Urothelium cell line (cell line): ENCODE measurements around the gene PDIA6.
"Not testable (repeated sequence)": the region's sequence is repeated elsewhere in the genome, so short reads cannot be mapped to it uniquely, and the experiment has no call there.

Experiments
- DNase-seq: peaks from one replicate; pipeline ENCODE4 v3.0.0; 2011; ENCODE audit warnings: low spot score, mixed read lengths
- FAIRE-seq: peaks from 2 replicates; lab custom pipeline; 2011; peaks lifted over from hg19 to GRCh38; lab: Jason Lieb, UNC

Gene PDIA6

GRCh38 chr2:10783421-10783820, 29.2 kb downstream of the PDIA6 start:
- DNase-seq (no peak), FAIRE-seq (no peak)

- no peak for FAIRE-seq
- DNase-seq = no peak
Measured at GRCh38 chr2:10781746-10782145, 30.8 kb downstream of the PDIA6 start.

DNA sequence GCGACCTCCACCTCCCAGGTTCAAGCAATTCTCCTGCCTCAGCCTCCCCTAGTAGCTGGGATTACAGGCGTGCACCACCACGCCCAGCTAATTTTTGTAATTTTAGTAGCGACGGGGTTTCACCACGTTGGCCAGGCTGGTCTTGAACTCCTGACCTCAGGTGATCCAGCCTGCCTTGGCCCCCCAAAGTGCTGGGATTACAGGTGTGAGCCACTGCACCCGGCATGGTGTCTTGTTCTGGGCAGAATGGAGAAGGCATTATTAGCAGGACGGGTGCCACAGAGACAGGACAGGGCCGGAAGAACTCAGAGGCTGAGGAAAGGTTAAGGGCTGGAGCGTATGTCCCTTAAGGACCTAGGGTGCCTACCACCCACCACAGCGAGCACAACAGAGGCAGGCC, 31.8 kb downstream of the PDIA6 start:
- FAIRE-seq, DNase-seq: not testable (repeated sequence)

DNA sequence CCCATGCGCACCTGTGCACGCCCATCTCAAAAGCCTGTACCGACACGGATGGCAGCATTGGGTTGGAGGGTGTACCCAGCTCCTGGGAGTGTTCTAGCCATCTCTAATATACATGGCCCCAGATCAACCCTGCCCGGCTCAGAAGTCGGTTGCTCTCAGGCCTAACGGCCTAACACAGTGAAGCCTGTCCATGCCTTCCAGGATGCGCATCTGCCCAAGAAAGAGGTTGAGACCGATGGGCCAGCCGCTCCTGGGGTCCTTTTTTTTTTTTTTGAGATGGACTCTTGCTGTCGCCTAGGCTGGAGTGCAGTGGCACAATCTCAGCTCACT, 32.1 kb downstream of the PDIA6 start:
- FAIRE-seq (no peak), DNase-seq (no peak)

- FAIRE-seq (no peak), DNase-seq (no peak)
Measured at GRCh38 chr2:10779776-10780490, 32.7 kb downstream of the PDIA6 start.

GRCh38 chr2:10778724-10779115, 33.9 kb downstream of the PDIA6 start:
- DNase-seq (no peak), FAIRE-seq (no peak)

DNA sequence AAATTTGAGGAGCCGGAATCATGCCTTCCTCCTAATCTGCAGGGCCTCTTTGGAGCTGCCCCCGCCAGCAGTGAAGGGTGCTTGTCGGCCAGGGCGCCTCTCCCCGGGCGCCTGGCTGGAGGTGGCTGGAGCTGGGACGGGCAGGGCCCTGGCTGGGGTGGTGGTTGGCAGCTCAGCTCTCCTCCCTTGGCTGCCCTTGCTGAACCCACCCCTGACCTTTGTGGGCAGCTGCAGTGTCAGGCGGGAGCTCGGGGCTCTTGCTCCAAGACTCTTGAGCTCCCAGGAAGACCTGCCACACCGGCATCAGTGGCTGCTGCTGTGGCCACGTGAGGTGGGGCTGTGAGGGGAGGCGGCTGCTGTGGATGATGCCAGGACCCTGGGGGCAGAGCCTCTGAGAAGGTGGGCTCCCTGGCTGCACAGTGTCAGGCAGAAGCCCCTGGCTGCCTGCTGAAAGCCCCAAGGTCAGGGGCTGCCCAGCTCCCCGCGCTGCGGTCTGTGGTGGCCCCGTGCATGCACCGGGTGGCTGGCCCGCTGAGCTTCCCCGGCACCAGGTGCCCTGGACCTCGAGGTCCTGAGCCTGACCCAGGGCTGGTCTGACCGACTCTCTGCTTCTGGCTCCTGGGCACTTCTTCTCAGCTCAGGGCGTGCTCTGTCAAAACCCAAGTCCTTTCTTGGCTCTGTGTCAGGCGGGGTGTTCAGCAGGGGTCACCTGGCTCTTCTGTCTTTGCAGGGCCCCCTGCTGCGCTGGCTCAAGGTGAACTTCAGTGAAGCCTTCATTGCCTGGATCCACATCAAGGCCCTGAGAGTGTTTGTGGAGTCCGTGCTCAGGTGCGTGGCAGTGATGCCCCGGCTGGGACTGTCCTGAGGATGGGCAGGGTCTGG, 34.5 kb downstream of the PDIA6 start:
- FAIRE-seq (no peak), DNase-seq (no peak)

DNA sequence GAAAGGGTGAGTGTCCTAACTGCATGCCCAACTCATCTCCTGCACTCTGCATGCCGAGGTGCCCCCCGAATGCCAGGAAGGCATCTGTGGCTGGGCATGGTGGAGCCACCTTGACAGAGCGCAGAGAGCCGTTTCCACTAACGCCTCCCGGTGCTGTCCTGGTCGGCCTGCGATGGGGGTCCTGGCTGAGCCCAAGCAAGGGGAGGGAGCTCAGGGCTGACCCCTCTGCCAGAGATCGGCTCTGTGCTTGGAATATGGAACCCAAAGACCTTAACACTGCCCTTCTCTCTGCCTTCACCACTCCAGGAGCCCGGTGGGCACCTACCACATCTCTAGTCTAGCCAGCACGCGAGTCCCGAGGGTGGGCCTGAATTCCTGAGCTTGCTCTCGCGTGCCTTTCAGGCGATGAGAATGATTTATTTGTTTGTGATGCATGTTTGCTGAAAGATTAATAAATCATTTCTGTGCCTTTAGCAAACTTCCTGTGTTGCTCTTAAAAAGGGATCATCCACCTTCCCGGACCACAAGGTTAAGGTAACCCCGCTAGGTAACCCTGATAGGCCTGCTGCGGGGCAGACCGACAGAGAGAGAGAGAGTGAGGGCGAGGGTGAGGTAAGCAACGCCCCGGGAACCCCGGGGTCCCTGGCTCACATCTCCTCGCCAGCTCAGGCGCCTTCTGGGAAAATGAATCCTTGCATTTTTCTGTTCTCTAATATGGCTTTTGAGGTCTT, 35.3 kb downstream of the PDIA6 start:
- FAIRE-seq (no peak), DNase-seq (no peak)

DNA sequence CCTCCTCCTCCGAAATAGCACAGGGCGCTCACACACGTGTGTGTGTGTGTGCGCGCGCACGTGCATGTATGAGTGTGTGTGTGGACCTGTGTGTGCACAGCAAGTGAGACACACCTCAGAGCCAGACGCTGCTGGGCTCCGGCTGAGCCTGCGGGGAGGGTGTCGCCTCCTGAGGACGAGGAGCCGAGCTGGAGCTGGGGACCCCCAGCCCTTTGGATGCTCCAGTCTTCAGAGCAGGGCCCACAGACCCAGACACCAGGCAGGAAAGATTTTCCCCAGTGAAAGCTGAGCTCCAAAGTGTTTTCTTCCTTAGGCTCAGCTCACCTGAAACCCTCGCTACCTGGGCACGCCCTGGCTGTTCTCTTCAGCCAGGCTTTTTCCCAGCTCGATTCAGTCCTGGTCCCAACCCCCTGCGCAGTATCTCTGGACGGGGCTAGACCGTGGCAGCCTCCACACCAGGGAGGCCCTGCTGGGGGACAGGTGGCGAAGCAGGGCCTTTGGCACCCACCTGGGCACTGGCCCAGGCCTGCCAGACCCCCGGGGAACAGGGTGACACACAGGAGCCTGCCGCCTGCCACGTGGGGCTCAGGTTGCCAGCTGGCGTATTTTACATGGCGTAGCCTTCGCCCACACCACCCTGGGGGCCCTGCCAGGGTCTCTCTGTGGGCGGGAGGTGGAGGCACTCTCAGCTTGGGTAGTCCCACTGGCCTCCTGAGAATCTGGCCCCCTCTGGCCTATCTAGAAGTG, 36.2 kb downstream of the PDIA6 start:
- no peak for FAIRE-seq
- DNase-seq = no peak

DNA sequence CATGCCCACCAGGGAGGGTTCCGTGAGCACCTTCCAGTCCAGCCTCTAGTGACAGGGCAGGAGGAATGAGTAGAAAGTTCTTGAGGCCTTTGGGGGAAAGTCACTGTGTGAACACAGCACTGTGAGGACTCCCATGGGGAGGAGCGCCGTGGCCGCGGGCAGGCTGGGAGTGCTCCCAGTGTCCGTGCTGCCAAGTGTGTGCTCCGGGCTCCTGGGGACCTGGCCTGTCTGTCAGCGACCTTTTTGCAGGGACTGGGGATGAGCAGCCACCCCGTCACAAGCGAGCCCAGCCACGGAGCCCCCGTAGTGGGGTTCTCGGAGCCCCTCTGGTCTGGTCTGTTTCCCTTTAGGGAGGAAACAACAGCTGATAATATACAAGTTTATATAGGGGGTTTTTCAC, 36.8 kb downstream of the PDIA6 start:
- FAIRE-seq = no peak

GRCh38 chr2:10775021-10775780, 37.4 kb downstream of the PDIA6 start:
- FAIRE-seq (no peak), DNase-seq (no peak)

More for the DNA sequence above, 36.8 kb downstream of the PDIA6 start:
- DNase-seq = no peak

DNA sequence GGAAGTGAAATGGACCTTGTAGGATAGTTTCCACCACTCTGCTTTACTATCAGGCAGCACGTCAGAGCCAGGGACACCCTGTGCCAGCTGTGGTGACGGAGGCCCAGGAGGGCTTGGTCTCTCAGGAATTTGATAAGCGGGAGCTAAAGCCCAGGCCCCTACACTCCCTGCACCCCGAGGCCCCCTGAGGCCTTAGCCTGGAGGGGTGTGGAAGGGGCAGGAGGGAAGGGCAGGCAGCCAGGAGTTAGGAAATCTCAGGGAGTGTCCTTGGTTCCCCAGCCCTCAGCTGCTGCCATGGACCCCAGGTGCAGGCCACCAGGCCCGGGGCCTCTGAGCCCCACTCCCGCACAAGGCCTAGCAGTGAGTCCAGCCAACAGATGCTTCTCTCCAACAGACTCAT, 38.2 kb downstream of the PDIA6 start:
- no peak for DNase-seq
- no peak for FAIRE-seq

DNA sequence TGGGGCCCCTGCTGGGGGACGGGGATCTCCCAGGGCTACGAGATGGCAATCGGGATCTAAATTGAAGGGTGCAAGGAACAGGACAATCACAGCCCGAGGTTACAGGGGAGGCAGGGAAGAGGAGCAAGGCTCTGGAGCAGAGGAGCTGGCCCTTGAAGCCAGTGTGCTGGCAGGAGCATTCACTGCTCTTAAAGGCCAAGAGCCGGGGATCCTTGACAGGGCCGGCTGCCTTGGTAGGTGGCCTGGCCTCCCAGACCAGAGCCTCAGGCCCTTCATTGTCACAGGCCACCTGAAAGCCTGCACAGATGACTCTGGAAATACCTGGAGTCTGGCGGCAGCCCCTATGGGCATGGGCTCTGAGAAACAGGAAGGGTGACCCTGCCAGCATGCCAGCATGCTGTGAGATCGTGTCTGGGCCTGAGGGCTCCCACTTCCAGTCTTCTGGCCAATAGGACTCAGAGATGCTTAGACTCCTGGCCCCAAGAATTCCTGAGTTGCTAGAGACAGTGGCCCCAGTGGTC, 38.7 kb downstream of the PDIA6 start:
- FAIRE-seq (no peak), DNase-seq (no peak)

GRCh38 chr2:10772868-10773215, 39.7 kb downstream of the PDIA6 start:
- no peak for FAIRE-seq
- no peak for DNase-seq

DNA sequence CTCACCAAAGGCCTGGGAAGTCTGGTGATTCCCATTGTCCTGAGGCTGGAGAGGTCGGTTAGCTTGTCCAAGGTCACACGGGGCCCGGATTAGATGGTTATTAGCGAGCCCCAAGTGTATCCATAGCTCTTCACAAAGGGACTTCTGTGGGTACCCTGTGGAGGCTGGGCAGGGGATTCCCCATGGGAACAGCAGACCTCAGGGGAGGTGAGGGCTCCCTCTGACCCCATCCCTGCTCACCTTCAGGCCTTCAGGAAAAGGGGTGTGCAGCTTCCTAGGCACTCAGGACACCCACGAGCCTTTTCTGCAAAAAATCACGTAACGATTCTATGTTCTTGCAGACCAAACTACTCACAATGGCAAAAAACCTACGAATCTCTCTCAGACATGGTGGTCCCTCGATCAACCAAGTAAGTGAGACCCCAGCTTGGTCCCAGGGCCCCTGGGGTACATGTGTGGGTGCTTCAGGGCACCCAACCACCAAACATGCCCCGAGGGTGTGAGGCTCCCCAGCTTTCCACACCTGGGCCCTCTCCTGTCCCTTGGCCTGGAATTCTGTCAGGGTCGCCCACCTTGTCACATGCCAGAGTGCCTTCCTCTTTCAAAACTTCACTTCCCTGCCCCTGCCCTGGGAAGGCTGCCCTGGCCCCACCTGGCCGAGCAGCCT, 40.3 kb downstream of the PDIA6 start:
- FAIRE-seq (no peak), DNase-seq (no peak)

GRCh38 chr2:10771786-10772185, 40.8 kb downstream of the PDIA6 start:
- DNase-seq (no peak), FAIRE-seq (no peak)

- FAIRE-seq (no peak), DNase-seq (no peak)
Measured at GRCh38 chr2:10770956-10771750, 41.4 kb downstream of the PDIA6 start.

- no peak for DNase-seq
- no peak for FAIRE-seq
Measured at GRCh38 chr2:10768063-10768507, 44.5 kb downstream of the PDIA6 start.

GRCh38 chr2:10765914-10766313, 46.7 kb downstream of the PDIA6 start:
- no peak for FAIRE-seq

More at GRCh38 chr2:10765914-10766313, 46.7 kb downstream of the PDIA6 start:
- no peak for DNase-seq
